GM19023 (cell line): ENCODE data around the gene CROCC2.

Experiments used
- ATAC-seq: cut with Tn5 transposase; IDR thresholded peaks from one replicate; pipeline ENCODE4 v1.9.1; 2021; ENCODE audit warnings: mild to moderate bottlenecking, moderate library complexity; ENCODE audit not compliant: unreplicated experiment

Gene CROCC2

GRCh38 chr2:240904216-240905175 is 1.6 kb upstream of the CROCC2 start:
- no peak for ATAC-seq

- ATAC-seq: no peak
These were observed 857 bp upstream of the CROCC2 start for GRCh38 chr2:240905176-240905781.

GRCh38 chr2:240906911-240907590 is 915 bp downstream of the CROCC2 start:
- ATAC-seq: no peak

- no peak for ATAC-seq
These were observed 3.3 kb downstream of the CROCC2 start for GRCh38 chr2:240909216-240909974.

- no peak for ATAC-seq
These were observed 5.6 kb downstream of the CROCC2 start for GRCh38 chr2:240911641-240912265.

GRCh38 chr2:240912878-240913809 is 7.0 kb downstream of the CROCC2 start:
- ATAC-seq: no peak

DNA sequence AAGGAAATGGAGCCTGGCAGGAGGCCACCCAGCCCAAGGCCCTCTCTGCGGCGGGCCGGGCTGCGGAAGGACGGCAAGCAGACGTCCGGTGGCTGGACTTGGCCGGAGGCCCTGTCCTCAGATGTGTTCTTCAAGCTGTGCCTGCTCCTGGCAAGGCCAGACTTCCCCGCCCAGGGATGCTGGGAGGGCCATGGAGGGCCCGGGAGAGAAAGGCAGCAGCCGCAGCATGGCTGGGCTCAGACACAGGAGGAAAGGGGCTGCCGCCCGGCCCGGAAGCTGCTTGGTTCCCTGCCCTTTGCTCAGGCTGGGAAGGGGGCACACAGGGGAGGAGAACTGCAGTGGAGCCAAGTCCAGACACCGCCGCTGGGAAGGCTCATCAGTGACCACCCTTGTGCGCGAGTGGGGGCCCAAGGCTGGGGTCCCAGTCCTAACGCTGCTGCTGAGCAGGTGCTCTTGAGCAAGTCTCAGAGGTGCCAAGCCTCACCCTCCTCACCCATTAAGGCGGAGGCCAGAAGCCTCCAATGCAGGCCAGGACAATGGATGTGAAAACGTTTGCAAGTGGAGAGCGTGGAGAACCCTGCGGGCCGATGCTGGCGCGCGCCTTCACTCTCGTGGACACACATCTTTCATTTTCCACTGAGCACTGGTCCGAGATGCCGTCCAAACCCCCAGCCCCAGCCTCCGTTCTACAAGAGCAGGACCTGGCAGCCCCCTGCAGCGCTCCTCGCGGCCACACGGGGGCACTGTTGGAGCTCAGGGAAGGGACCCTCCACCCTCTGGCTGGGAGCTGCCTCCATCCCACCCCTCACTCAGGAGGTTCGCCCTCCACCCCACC is 7.9 kb downstream of the CROCC2 start:
- ATAC-seq: no peak

GRCh38 chr2:240914645-240915525 is 8.7 kb downstream of the CROCC2 start:
- ATAC-seq: no peak

DNA sequence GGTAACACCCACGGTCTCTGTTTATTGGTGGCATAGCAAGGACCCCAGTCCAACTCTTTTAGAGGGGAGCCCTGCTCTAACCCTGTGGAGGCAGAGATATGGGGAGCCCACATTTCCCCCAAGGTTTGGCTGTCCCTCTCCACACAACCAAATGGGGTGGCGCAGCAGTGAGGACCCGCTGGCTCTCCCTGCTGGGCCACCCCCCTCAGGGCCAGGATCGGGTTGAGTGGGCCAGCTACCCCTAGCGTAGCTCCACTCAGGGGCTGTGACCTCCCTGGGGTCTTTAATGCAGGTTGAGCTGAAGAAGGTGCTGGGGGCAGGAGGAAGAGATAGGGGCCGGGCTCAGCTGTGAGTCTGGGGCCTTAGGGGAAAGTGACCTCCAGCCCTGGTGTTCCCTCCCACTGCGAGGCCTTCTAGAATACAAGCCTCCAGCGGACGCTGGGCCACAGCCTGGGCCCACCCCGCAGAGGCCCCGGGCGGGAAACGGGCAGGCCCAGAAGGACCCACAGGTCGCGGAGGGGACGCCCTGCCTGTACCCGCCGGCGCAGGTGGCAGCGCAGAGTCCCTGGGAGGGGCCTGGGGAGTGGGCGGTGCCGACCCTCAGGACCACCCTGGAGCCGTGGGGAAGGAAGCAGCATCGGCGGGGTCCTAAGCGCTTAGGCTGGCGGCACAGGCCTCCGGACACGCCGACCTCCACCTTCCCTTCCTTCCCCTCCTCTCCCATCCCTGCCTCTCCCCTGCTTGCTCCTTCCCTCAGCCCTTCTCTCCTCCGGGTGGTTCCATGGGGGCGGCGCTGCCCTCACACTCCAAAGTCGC is 9.6 kb downstream of the CROCC2 start:
- no peak for ATAC-seq

GRCh38 chr2:240916571-240917008 is 10.5 kb downstream of the CROCC2 start:
- ATAC-seq: no peak

GRCh38 chr2:240917009-240917683 is 11.0 kb downstream of the CROCC2 start:
- ATAC-seq: no peak

GRCh38 chr2:240917684-240918257 is 11.6 kb downstream of the CROCC2 start:
- no peak for ATAC-seq

DNA sequence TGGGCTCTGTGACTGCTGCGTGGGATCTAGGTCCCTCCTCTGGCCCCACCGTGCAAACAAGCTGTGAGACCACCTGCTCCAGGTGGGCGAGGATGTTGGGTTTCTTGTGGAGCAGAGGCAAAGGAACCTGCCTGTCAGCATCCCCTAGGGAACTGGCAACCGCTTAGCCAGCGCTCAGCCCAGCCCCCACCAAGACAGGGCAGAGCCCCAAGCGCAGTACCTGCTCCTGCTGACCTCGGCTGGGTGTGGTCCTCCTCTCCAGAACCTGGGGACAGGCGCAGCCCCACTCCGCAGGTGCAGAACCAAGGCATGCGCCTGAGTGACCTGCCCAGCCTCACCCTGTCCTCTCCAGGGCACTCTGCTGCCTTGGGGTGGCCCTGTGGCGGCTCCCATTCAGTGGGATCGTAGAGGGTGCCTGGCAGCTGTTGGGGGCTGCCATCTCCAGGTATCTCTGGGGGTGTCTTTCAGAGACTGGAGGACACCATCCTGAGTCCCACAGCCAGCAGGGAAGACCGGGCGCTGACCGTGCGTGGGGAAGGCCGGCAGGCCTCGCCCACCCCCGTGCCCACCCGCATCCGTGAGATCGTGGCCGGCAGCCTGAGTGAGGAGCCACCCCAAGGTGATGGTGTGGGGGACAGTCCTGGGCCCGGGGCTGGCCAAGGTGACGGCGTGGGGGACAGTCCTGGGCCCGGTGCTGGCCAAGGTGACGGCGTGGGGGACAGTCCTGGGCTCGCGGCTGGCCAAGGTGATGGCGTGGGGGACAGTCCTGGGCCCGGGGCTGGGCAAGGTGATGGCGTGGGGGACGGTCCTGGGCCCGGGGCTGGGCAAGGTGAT is 12.3 kb downstream of the CROCC2 start:
- no peak for ATAC-seq

DNA sequence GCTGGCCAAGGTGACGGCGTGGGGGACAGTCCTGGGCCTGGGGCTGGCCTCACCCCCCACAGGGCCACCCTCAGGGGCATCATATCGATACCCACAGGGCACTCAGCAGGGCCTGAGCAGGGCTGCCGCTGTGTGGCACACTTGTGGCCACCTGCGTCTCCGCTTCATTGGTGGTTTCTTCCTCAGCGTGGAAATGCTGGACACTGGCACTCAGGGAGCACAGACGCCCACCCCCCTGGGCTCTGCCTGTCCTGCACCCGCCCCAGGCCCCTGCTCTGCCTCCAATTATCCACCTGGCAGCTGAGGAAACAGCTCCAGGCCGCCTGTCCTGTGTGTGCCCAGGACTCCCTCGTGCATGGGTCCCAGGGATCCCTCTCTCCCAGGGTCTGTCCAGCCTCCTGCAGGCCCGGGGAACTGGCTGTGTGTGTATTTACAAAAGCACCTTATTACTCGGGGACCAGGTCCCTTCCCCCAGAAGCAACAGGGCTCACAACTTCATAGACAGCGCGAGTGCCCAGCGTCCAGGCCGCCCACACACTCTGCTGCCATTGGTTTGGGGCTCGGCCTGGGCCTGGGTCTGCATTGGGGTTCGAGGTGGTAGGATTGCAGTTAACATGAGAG is 13.1 kb downstream of the CROCC2 start:
- no peak for ATAC-seq
